Measurements from ENCODE around the gene HIGD2A. TPM values are rescaled to one million over a fixed set of nuclear protein-coding genes. Genes with fewer than 3 reads are reported as not detected.

Gene HIGD2A
- total and polyA plus RNA-seq, 2 donors (not counting 3 experiments of a cell fraction or from before 2014, with no cell fraction given) = 96.2 to 210 TPM

DNA sequence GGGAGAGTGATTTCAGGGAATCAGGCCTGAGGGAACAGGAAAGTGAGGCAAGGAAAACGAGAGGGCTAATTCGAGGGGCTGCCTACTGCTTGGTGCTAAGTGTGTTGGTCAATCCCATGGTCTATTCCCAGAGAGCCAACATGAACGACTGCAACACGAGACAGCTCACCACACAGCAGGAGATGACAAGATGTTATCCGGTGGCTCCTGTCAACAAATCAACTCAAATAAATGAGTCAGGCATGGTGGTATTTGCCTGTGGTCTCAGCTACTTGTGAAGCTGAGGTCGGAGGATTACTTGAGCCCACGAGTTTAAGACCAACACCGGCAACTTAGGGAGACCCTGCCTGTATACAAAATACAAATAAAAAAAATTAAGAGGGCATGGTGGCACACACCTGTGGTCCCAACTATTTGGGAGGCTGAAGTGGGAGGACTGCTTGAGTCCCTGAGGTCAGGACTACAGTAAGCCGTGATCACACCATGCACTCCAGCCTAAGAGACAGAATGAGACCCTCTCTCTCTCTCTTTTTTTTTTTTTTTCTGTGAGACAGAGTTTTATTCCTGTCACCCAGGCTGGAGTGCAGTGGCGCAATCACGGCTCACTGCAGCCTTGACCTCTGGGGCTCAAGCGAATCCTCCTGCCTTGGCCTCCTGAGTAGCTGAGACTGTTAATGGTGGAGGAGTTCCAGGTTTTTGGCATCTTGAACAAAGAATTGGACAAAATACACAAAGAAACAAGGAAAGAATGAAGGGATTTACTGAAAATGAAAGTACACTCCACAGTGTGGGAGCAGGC lies 50.6 kb downstream of the HIGD2A start:
- no peak overlapping the region for H3K4me2 ChIP-seq (ENCODE audit: insufficient read depth, low read length)
- CTCF ChIA-PET = interaction anchor here (0.8 to 1.7 kb wide), 3 partner anchors 9 to 22 kb away, joined by 3 to 13 read pairs (median 3); partner anchors contain the start of gene FAF2

More for the DNA sequence above, 50.6 kb downstream of the HIGD2A start:
- H2AFZ ChIP-seq (ENCODE audit: low read depth, low read length) = peak overlapping the region; percentile 53
- H3K79me2 ChIP-seq (ENCODE audit: control insufficient read depth, insufficient read depth, low read length) = no peaks in the 10 kb centered on the region
- H3K36me3 ChIP-seq (ENCODE audit: control insufficient read depth in 2 of 2, extremely low read depth in 1 of 2, insufficient read depth in 2 of 2, low read length in 2 of 2) = no peaks in the 10 kb centered on the region
- no peak overlapping the region for H3K9ac ChIP-seq (replicated peaks; ENCODE audit: extremely low read depth, insufficient read depth, low read length)
- peak; percentile 49 for DNase-seq (ENCODE audit: low read depth, low spot score)
- no peaks in the 10 kb centered on the region for H4K20me1 ChIP-seq (replicated peaks; ENCODE audit: control insufficient read depth, extremely low read depth, insufficient read depth, low read length)
- no peak overlapping the region for H3K4me3 ChIP-seq (replicated peaks in 1 of 3; ENCODE audit: insufficient read depth in 1 of 3, low read depth in 1 of 3, low read length in 3 of 3)
- H3K27ac ChIP-seq (ENCODE audit: insufficient read depth, low read depth, low read length) = peak overlapping the region; percentile 38
- intact Hi-C loops (cut with micrococcal nuclease) (no loop called here), dilution Hi-C loops (cut with MboI; ENCODE audit: extremely low pct_ligation_motif_present, low sequenced_read_pairs) (no loop called here)
- H3K9me1 ChIP-seq (replicated peaks; ENCODE audit: control insufficient read depth, extremely low read depth, insufficient read depth, low read length) = no peaks in the 10 kb centered on the region
- H3K9me3 ChIP-seq (replicated peaks; ENCODE audit: control insufficient read depth, insufficient read depth, low read length) = no peaks in the 10 kb centered on the region
- TF ChIP-seq GATA2 (IDR thresholded peaks at IDR 0.05; ENCODE audit: insufficient read depth, insufficient read length, low read depth, low read length) = peak; percentile 44
- TF ChIP-seq MYC (IDR thresholded peaks at IDR 0.05; ENCODE audit: low read depth, low read length) = no peak
- BruUV-seq (replicated peaks) = no TSS peak
- peaks cover 35% of the 10 kb centered on the region for H3K4me1 ChIP-seq (ENCODE audit: control insufficient read depth, extremely low read depth, insufficient read depth, low read length)
- no peaks in the 10 kb centered on the region for H3K27me3 ChIP-seq (ENCODE audit: control insufficient read depth in 2 of 2, insufficient read depth in 2 of 2, low read length in 2 of 2)
- peak; percentile 72 for FAIRE-seq
- POLR2A ChIA-PET = no interaction called here

MicroRNA genes within 50 kb of the gene (microRNA counts, 767-probe panel; counts per million panel counts)
- microRNA hsa-miR-1271-5p = 723 counts per million, percentile 96 among the panel's probes with 10 or more counts

Small RNA genes lying within 50 kb of the gene (microRNA-seq; reads per million reads assigned to microRNA genes)
- gene MIR1271 (ENCODE audit: borderline number of aligned reads, borderline replicate concordance) = 1.9 reads per million

Small RNA genes lying within 50 kb of the gene (small RNA-seq; reads per million reads assigned to genes)
- gene AC010297.1 (ENCODE audit: insufficient read depth, insufficient read length, low read depth, low replicate concordance) = not detected
- gene MIR1271 (ENCODE audit: insufficient read depth, insufficient read length, low read depth, low replicate concordance) = 1.1 reads per million

Other genes with a start within 250 kb of the HIGD2A start
- 16.2 and 16.4 TPM in 2 replicates for gene SIMC1, start 150.3 kb upstream of the HIGD2A start, total RNA-seq
- 7.7 and 9.0 TPM in 2 replicates for gene SIMC1, start 150.3 kb upstream of the HIGD2A start, polyA plus RNA-seq
- gene KIAA1191, start 27.0 kb upstream of the HIGD2A start, total RNA-seq = 116 and 119 TPM in 2 replicates
- gene KIAA1191, start 27.0 kb upstream of the HIGD2A start, polyA plus RNA-seq = 114 TPM in 2 replicates
- gene ARL10, start 23.3 kb upstream of the HIGD2A start, total RNA-seq = 16.5 and 20.7 TPM in 2 replicates
- 5.0 and 7.7 TPM in 2 replicates for gene ARL10, start 23.3 kb upstream of the HIGD2A start, polyA plus RNA-seq
- gene NOP16, start 153 bp upstream of the HIGD2A start, total RNA-seq = 47.4 and 51.6 TPM in 2 replicates
- gene NOP16, start 153 bp upstream of the HIGD2A start, polyA plus RNA-seq = 31.1 and 41.1 TPM in 2 replicates
- 73.2 and 108 TPM in 2 replicates for gene CLTB, start 27.8 kb downstream of the HIGD2A start, total RNA-seq
- 111 and 126 TPM in 2 replicates for gene CLTB, start 27.8 kb downstream of the HIGD2A start, polyA plus RNA-seq
- 43.5 and 50.1 TPM in 2 replicates for gene FAF2, start 59.6 kb downstream of the HIGD2A start, total RNA-seq
- gene FAF2, start 59.6 kb downstream of the HIGD2A start, polyA plus RNA-seq = 24.8 and 27.9 TPM in 2 replicates
- 50.2 and 51.5 TPM in 2 replicates for gene RNF44, start 148.7 kb downstream of the HIGD2A start, total RNA-seq
- gene RNF44, start 148.7 kb downstream of the HIGD2A start, polyA plus RNA-seq = 19.8 and 24.4 TPM in 2 replicates
- gene CDHR2, start 160.6 kb downstream of the HIGD2A start, total RNA-seq = not detected in 2 replicates
- gene CDHR2, start 160.6 kb downstream of the HIGD2A start, polyA plus RNA-seq = not detected in 2 replicates
- 9.3 and 10.4 TPM in 2 replicates for gene GPRIN1, start 221.4 kb downstream of the HIGD2A start, total RNA-seq
- gene GPRIN1, start 221.4 kb downstream of the HIGD2A start, polyA plus RNA-seq = 2.4 and 2.6 TPM in 2 replicates
- not detected in 2 replicates for gene SNCB, start 241.8 kb downstream of the HIGD2A start, total RNA-seq
- 0.08 TPM in 1 of 2 replicates, not detected in the other for gene SNCB, start 241.8 kb downstream of the HIGD2A start, polyA plus RNA-seq
- not detected in 2 replicates for gene EIF4E1B, start 241.9 kb downstream of the HIGD2A start, total RNA-seq
- gene EIF4E1B, start 241.9 kb downstream of the HIGD2A start, polyA plus RNA-seq = not detected in 2 replicates